ENCODE data around the gene SLC22A6. TPM values are rescaled to one million over a fixed set of nuclear protein-coding genes. Genes with fewer than 3 reads are reported as not detected.

SLC22A6 gene
- total RNA-seq, 4 donors from 2014 or later = not detected

Small RNA genes lying within 50 kb of the gene (small RNA-seq; reads per million reads assigned to genes)
- gene RN7SL259P = 0 reads per million in 4 donors

Other genes with a start within 250 kb of the SLC22A6 start
- gene ZBTB3, start 230.8 kb downstream of the SLC22A6 start, total RNA-seq = 1 to 10 TPM; 4.7 to 7.7 (median 6.9) TPM
- 10 to 100 TPM; 26.5 to 61.2 (median 47.7) TPM for gene POLR2G, start 223.4 kb downstream of the SLC22A6 start, total RNA-seq
- 10 to 100 TPM; 11.5 to 40.2 (median 19.0) TPM for gene TAF6L, start 213.6 kb downstream of the SLC22A6 start, total RNA-seq
- 10 to 100 TPM; 35.6 to 60.1 (median 43.3) TPM for gene TMEM179B, start 197.6 kb downstream of the SLC22A6 start, total RNA-seq
- gene TMEM223, start 193.0 kb downstream of the SLC22A6 start, total RNA-seq = 10 to 100 TPM; 13.2 to 28.4 (median 22.0) TPM
- 10 to 100 TPM; 38.1 to 62.4 (median 44.4) TPM for gene NXF1, start 179.5 kb downstream of the SLC22A6 start, total RNA-seq
- gene STX5, start 152.9 kb downstream of the SLC22A6 start, total RNA-seq = 10 to 100 TPM; 23.0 to 34.7 (median 24.2) TPM
- not detected for gene TEX54, start 152.1 kb downstream of the SLC22A6 start, total RNA-seq
- gene WDR74, start 145.4 kb downstream of the SLC22A6 start, total RNA-seq = 10 to 100 TPM; 31.7 to 74.0 (median 44.3) TPM
- gene SLC3A2, start 104.1 kb downstream of the SLC22A6 start, total RNA-seq = 100 to 1,000 TPM; 132 to 373 (median 153) TPM
- under 1 TPM in 2 of 4 donors, not detected in 2; 0.30 to 0.73 TPM for gene CHRM1, start 63.6 kb downstream of the SLC22A6 start, total RNA-seq
- gene SLC22A8, start 30.9 kb upstream of the SLC22A6 start, total RNA-seq = not detected
- gene SLC22A24, start 159.3 kb upstream of the SLC22A6 start, total RNA-seq = not detected